Cardiac fibroblast (primary cell): Measurements from ENCODE around the gene TMEM218.

Experiments
- DNase-seq, 2 donors: peaks; one replicate each; pipeline versions ENCODE4 v3.0.0 to v3.0.0-alpha.2; 2010; ENCODE audit warnings: low read depth in 2 of 2
- H3K4me3 ChIP-seq, 2 donors: replicated peaks in 1 of 2; 1 replicate in 1 of 2; 2 replicates in 1 of 2; pipeline ENCODE4 v1.5.1; 2011; ENCODE audit warnings: low read depth in 2 of 2, low read length in 2 of 2, mild to moderate bottlenecking in 2 of 2, moderate library complexity in 1 of 2
- TF ChIP-seq, protein P1 (sequence below): IDR thresholded peaks from one replicate; pipeline ENCODE4 v1.5.1; 2011; ENCODE audit warnings: low read depth, mild to moderate bottlenecking, low read length, inconsistent platforms

TMEM218 gene

DNA sequence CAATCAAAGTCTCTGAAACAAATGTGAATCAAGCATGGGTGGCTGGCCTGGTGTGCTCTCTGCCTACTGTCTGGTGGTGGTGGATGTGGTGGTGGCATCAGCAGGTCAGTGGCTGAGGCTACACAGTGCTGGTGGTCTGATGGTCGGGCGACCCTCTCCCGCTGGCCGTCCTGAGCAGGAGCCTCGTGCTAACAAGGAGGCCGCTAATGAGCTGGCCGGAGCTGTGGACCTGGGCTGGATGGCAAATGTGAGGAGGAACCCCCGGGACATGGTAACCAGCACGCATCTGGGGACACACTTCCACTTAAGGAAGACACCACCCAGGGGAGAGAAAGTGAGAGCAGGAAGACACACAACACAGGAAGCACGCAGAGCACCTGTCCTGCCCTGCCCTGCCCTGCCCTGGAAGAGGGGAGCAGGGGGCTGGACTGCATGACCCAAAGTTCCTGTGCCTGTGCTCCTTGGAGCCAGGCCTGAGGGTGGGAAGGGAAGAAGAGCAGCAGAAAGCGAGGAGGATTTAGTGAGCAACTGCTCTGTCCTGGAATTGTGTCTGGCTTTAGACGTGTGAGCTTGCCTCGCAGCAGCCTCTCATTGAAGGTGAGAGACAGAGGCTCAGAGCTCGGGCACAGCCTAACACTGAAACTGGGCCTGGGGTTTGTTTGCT is 24.7 kb downstream of the TMEM218 start:
- no peak for DNase-seq
- no peak overlapping the region for H3K4me3 ChIP-seq
- TF ChIP-seq, protein P1, sequence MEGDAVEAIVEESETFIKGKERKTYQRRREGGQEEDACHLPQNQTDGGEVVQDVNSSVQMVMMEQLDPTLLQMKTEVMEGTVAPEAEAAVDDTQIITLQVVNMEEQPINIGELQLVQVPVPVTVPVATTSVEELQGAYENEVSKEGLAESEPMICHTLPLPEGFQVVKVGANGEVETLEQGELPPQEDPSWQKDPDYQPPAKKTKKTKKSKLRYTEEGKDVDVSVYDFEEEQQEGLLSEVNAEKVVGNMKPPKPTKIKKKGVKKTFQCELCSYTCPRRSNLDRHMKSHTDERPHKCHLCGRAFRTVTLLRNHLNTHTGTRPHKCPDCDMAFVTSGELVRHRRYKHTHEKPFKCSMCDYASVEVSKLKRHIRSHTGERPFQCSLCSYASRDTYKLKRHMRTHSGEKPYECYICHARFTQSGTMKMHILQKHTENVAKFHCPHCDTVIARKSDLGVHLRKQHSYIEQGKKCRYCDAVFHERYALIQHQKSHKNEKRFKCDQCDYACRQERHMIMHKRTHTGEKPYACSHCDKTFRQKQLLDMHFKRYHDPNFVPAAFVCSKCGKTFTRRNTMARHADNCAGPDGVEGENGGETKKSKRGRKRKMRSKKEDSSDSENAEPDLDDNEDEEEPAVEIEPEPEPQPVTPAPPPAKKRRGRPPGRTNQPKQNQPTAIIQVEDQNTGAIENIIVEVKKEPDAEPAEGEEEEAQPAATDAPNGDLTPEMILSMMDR = no peak

DNA sequence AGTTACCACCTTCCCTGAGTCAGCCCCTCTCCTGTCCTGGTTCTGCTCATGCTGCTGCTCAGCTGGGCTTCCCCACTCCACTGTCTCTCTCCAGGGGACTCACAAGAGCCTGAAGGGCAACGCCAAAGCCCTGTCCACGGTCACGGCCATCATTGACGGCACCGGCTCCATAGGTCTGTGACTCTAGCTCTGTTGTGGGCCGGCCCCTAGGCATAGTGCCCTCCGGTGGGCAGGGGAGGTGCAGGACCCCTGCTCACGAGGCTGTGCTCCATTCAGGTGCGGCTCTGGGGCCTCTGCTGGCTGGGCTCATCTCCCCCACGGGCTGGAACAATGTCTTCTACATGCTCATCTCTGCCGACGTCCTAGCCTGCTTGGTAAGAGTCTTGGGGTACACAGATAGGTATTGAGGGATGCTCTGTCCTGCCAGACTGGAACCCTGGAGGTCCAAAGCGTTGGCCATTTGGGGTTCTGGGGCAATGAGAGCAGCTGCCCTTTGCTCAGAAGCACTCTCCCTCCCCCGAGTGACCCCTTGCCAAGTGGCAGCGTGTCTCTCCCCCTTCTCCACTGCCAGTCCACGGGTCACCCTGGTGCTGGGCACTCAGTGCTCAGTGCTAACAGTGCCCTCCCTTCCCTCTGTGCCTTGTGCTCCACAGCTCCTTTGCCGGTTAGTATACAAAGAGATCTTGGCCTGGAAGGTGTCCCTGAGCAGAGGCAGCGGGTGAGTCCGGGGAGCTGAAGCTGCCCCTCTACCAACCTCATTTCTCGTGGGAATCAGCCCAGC is 25.9 kb downstream of the TMEM218 start:
- TF ChIP-seq, protein P1 = no peak
- no peak for DNase-seq
- H3K4me3 ChIP-seq = no peak overlapping the region

- TF ChIP-seq, protein P1 = no peak
- no peak for DNase-seq
- H3K4me3 ChIP-seq = no peak overlapping the region
These were observed 26.6 kb downstream of the TMEM218 start for GRCh38 chr11:125084761-125085231.

DNA sequence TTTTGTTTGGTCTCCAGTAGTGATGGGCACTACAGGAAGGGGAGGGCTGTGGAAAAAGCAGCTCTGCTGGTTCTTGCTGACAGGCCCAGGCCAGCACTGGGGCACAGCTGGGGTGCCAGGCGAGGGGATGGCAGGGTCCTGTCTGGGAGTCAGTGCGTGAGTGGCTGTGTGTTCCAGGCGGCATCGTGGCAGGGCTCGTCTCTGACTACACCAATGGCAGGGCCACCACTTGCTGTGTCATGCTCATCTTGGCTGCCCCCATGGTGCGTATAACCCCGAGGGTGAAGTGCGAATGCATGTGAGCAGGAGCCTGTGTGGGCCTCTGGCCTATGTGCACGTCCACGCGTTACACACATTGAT is 27.4 kb downstream of the TMEM218 start:
- no peak for DNase-seq
- TF ChIP-seq, protein P1 = no peak
- no peak overlapping the region for H3K4me3 ChIP-seq

DNA sequence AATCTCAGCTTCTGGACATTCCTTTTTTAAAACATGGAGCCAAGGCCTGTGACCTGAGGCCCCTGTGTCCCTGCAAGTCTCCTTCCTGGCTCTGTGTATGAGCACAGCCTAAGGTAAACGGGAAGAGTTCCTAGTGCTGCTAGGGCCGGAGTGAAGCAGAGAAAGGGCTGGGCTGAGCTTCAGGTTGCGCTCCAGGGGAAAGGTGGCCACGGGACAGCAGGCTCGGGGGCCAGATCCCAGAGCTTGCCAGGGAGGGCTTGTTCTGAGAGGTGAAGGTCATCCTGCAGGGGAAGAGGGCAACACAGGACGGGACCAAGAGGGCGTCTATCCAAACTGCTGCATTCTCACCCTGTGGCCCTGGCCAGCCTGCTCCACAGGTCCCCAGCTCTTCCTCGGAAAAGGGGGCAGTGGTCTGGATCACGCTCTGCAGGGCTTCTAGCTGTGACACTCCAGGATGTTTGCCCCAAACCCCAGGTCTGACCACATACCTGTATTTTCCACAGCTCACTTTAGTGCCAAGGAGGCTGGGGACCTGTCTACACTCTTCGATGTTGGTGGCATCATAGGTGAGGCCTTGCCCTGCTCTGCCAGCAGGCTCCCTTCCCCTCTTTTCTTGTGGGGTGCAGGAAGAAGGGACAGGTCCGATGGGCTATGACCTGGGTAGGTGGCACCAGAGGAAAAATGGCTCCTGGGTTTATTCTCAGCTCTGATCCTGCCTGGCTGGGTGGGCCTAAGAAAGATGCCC is 27.9 kb downstream of the TMEM218 start:
- DNase-seq = no peak
- TF ChIP-seq, protein P1 = no peak
- H3K4me3 ChIP-seq = no peak overlapping the region

DNA sequence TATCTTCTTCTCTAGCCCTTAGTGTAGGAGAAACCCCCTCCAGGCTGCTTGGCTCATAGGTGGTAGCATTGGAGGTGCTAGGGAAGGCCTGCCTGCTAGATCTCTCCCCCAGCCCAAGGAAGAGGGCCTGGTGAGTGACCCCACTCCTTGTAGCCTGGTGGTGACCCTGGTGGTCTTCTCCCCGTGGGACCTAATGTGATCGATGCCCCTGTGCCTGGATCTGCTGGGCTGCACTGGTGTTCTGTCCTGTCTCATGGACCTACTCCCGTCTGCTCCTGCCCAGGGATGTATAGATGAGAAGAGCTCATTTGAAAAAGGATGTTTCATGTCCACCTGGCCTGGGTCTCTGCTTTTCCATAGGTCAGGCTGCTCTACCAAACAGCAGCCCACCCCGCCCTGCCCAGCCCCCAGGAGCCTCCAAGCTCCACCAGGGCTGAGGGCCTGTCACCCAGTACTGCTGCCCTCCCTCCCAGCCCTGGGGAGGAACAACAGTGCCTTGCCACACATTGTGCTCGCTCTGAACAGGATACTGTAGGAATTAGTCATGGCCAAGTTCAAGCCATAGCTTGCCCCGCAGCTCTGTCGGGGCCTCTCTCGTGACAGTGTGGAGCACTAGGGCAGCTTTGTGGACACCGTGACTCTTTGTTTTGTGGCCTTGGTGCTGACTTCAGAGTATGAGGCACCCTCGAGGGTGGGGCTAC is 28.7 kb downstream of the TMEM218 start:
- H3K4me3 ChIP-seq = no peak overlapping the region
- TF ChIP-seq, protein P1 = no peak
- peak; percentile 59 to 89 for DNase-seq
